ENCODE results near the gene FGF5. TPM values are rescaled to one million over a fixed set of nuclear protein-coding genes. Genes with fewer than 3 reads are reported as not detected.

Gene FGF5
- total RNA-seq, 1 donor from 2014 or later: not detected

DNA sequence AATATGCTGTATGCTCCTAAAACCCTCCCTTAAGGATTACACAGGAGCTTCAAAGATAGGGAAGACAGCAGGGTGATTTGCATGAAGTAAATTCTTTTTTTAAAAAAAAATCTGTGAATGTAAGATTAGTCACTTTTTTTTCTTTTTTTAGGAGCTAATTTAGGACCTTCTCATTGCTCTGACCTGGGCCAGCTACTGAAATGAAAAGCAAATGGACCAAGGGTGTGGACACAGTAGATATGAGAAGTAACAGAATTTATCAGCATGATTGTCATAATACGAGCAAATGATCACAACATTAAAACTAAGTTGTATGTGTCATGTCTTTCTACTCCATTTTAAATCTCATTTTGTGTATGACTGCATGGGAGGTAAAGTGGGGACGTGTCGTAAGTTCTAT is 6.6 kb upstream of the FGF5 start:
- H3K27ac Mint-ChIP-seq (ENCODE audit: unreplicated experiment): no peak overlapping the region
- no peak overlapping the region for H3K4me3 Mint-ChIP-seq
- peaks cover 5% of the 10 kb centered on the region for H3K36me3 Mint-ChIP-seq (ENCODE audit: low read depth)
- TF ChIP-seq, protein P1, sequence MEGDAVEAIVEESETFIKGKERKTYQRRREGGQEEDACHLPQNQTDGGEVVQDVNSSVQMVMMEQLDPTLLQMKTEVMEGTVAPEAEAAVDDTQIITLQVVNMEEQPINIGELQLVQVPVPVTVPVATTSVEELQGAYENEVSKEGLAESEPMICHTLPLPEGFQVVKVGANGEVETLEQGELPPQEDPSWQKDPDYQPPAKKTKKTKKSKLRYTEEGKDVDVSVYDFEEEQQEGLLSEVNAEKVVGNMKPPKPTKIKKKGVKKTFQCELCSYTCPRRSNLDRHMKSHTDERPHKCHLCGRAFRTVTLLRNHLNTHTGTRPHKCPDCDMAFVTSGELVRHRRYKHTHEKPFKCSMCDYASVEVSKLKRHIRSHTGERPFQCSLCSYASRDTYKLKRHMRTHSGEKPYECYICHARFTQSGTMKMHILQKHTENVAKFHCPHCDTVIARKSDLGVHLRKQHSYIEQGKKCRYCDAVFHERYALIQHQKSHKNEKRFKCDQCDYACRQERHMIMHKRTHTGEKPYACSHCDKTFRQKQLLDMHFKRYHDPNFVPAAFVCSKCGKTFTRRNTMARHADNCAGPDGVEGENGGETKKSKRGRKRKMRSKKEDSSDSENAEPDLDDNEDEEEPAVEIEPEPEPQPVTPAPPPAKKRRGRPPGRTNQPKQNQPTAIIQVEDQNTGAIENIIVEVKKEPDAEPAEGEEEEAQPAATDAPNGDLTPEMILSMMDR (conservative IDR thresholded peaks at IDR 0.05): no peak
- H3K4me1 Mint-ChIP-seq: no peaks in the 10 kb centered on the region
- DNase-seq (ENCODE audit: low read depth, low spot score): no peak
- peaks cover 100% of the 10 kb centered on the region for H3K27me3 Mint-ChIP-seq (ENCODE audit: low read depth)
- H3K9me3 Mint-ChIP-seq: no peaks in the 10 kb centered on the region

DNA sequence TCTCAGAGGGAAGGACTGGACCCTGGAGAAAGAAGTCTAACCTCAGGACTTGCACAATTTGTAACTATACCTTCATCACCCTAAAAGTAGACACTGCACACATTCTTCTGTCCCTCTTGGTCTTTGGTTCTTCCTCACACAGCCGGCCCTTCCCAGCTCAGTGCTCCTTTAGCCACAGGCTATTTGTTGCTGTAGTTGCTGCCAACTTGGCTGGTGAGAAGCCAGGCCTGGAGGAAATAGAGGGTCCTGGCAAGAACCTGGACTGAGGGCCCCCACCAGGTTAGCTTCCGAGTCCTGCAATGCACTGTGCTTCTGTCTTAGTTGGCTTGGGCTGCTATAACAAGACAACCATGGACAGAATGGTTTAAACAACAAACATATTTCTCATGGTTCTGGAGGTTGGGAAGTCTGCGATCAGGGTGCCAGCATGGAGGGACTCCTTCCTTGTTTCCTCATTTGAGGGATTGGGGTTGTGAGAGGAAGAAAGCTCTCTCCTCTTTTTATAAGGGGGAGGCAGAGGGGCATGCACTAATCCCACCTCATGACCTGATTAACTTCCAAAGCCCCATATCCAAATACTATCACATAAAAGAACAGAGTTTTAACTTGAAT is 4.4 kb upstream of the FGF5 start:
- Mint-ChIP-seq H3K36me3 (ENCODE audit: low read depth) (peaks cover 5% of the 10 kb centered on the region), H3K9me3 (no peaks in the 10 kb centered on the region), H3K27ac (ENCODE audit: unreplicated experiment) (no peak overlapping the region), H3K4me3 (no peak overlapping the region), H3K4me1 (peaks cover 19% of the 10 kb centered on the region), H3K27me3 (ENCODE audit: low read depth) (peaks cover 100% of the 10 kb centered on the region)
- no peak for DNase-seq (ENCODE audit: low read depth, low spot score)
- TF ChIP-seq, protein P1 (conservative IDR thresholded peaks at IDR 0.05): no peak

DNA sequence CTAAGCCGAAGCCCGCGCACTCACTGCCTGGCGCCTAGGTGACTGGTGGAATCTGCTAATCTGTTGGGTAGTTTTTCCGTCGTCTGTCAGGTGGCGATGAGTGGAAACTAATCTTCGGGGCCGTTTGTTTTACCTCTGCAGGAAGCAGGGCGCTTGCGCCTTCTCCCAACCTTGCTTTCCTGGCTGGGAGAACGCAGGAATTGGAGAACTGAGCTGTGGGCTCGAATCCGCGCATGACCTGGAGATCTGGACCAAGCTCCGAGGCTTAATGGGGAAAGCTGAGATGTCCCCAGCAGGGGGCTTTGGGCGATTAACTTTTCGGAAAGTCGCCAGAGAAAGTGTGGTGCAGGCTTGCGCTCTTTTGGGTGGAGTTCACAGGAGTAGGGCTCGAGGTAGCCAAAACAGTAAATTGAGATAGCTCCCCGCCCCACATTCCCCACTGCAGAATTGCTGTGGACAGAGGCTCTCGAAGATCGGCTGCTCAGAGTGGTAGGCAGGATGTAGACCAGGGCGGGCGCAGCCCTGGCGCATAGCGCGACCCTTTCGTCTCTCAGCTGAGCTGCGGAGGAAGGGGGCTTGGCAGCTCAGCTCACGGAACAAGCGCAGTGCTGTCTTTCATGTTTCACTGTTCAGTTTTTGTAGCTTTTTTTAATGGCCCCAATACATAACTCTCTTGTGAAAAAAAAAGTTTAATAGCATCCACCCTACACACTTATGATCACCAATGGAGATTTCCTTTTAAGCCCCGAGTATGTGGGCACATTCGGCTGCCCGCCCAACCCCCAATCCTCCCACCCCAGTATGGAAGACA is 2.7 kb upstream of the FGF5 start:
- H3K27me3 Mint-ChIP-seq (ENCODE audit: low read depth): peaks cover 100% of the 10 kb centered on the region
- H3K36me3 Mint-ChIP-seq (ENCODE audit: low read depth): peaks cover 5% of the 10 kb centered on the region
- no peaks in the 10 kb centered on the region for H3K9me3 Mint-ChIP-seq
- H3K4me3 Mint-ChIP-seq: no peak overlapping the region
- no peak overlapping the region for H3K27ac Mint-ChIP-seq (ENCODE audit: unreplicated experiment)
- TF ChIP-seq, protein P1 (conservative IDR thresholded peaks at IDR 0.05): no peak
- no peak for DNase-seq (ENCODE audit: low read depth, low spot score)
- H3K4me1 Mint-ChIP-seq: peaks cover 19% of the 10 kb centered on the region

DNA sequence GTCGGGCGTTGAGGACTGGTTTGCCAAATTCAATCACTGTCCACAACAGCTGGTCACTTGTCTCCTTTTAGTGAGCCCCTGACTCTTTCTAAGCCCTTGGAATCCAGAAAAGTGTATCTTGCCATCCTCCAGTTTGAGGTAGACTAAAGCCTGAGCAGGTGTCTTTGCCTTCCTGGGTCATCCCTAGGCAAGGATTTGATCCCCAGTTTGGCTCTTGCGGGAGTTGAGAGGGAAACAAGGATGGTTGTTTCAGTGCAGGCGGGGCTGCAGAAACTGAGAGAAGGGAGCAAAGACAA is 2.2 kb upstream of the FGF5 start:
- peaks cover 19% of the 10 kb centered on the region for H3K4me1 Mint-ChIP-seq
- no peak overlapping the region for H3K4me3 Mint-ChIP-seq
- DNase-seq (ENCODE audit: low read depth, low spot score): no peak
- peaks cover 5% of the 10 kb centered on the region for H3K36me3 Mint-ChIP-seq (ENCODE audit: low read depth)
- H3K9me3 Mint-ChIP-seq: no peaks in the 10 kb centered on the region
- TF ChIP-seq, protein P1 (conservative IDR thresholded peaks at IDR 0.05): no peak
- no peak overlapping the region for H3K27ac Mint-ChIP-seq (ENCODE audit: unreplicated experiment)
- peaks cover 100% of the 10 kb centered on the region for H3K27me3 Mint-ChIP-seq (ENCODE audit: low read depth)

DNA sequence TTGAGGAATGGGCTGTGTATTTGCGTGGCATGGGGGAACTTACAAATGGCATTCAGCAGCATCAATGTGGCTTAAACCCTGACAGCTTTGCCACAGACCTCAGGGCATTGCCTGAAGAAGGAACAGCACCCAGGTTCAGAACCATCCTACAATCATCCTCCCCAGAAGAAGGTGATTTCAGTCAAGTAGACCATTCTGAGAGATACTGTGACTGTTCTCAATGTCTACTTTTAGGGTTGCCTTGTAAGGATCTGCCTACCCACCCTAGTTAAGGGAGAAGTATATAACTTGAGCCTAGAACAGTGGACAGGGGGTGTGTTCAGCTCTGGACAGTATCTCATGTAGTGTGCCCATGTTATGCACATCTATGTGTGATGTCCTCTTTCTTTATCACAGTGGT is 1.6 kb upstream of the FGF5 start:
- Mint-ChIP-seq H3K4me1 (peaks cover 19% of the 10 kb centered on the region), H3K27me3 (ENCODE audit: low read depth) (peaks cover 100% of the 10 kb centered on the region), H3K27ac (ENCODE audit: unreplicated experiment) (no peak overlapping the region), H3K36me3 (ENCODE audit: low read depth) (peaks cover 5% of the 10 kb centered on the region), H3K9me3 (no peaks in the 10 kb centered on the region), H3K4me3 (peak overlapping the region; percentile 94)
- TF ChIP-seq, protein P1 (conservative IDR thresholded peaks at IDR 0.05): no peak
- no peak for DNase-seq (ENCODE audit: low read depth, low spot score)
